ENCODE measurements around the gene POC1B. TPM values are rescaled to one million over a fixed set of nuclear protein-coding genes. Genes with fewer than 3 reads are reported as not detected.

Gene POC1B
- total RNA-seq, 1 experiment from 2014 or later, result 30.8 TPM

DNA sequence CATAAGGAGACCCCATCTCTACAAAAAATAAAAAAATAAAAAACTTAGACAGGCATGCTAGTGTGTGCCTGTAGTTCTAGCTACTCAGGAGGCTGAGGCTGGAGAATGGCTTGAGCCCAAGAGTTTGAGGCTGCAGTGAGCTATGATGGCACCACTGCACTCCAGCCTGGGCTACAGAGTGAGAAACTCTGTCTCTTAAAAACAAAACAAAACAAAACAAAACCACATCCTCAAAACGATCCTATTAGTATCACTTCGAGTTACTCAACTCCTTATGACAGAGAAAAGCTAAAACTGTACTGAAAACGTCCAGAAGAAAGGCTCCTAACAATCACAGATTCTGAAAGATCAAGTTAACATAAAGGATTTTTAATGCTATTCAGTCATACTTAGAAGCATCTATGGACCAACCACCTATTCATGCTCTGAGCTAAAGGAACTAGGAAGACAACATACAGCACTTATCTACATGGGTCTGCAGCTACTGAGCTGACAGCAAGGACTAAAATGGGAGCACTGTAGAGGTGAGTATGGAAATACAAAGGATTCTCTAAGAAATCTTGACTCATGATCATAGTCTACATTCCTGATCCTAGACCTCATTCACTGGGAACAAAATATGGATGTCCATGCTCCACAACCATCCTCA lies 98.2 kb downstream of the POC1B start:
- TF ChIP-seq CTCF (conservative IDR thresholded peaks at IDR 0.05; ENCODE audit: low read depth, low read length) (no peak), EZH2 (IDR thresholded peaks at IDR 0.05; ENCODE audit: borderline replicate concordance, low read depth, low read length, poor library complexity, severe bottlenecking) (no peak)
- H3K27me3 ChIP-seq (replicated peaks; ENCODE audit: insufficient read depth, low read depth, low read length, poor library complexity), result no peaks in the 10 kb centered on the region
- no peak overlapping the region for H3K27ac ChIP-seq (ENCODE audit: low read depth, low read length, poor library complexity, severe bottlenecking)
- peaks cover 7% of the 10 kb centered on the region for H3K36me3 ChIP-seq (ENCODE audit: insufficient read depth, low read length, poor library complexity, severe bottlenecking)
- ChIA-PET POLR2A (ENCODE audit: low non-redundant PET) (no interaction called here), CTCF (no interaction called here)
- BruUV-seq (replicated peaks), result no TSS peak
- peaks cover 4% of the 10 kb centered on the region for H3K4me1 ChIP-seq (ENCODE audit: insufficient read depth, low read length, poor library complexity, severe bottlenecking)
- H3K4me3 ChIP-seq (ENCODE audit: low read depth, low read length, poor library complexity, severe bottlenecking), result no peak overlapping the region
- DNase-seq (ENCODE audit: low spot score), result no peak
- intact Hi-C loops (cut with micrococcal nuclease; ENCODE audit: unreplicated experiment), result no loop called here
- H3K9me3 ChIP-seq (ENCODE audit: low read depth, low read length, poor library complexity, severe bottlenecking), result no peaks in the 10 kb centered on the region

- TF ChIP-seq EZH2 (IDR thresholded peaks at IDR 0.05; ENCODE audit: borderline replicate concordance, low read depth, low read length, poor library complexity, severe bottlenecking), result no peak
- TF ChIP-seq CTCF (conservative IDR thresholded peaks at IDR 0.05; ENCODE audit: low read depth, low read length), result no peak
- Histone ChIP-seq H3K4me1 (ENCODE audit: insufficient read depth, low read length, poor library complexity, severe bottlenecking) (peaks cover 4% of the 10 kb centered on the region), H3K4me3 (ENCODE audit: low read depth, low read length, poor library complexity, severe bottlenecking) (no peak overlapping the region), H3K27ac (ENCODE audit: low read depth, low read length, poor library complexity, severe bottlenecking) (no peak overlapping the region), H3K9me3 (ENCODE audit: low read depth, low read length, poor library complexity, severe bottlenecking) (no peaks in the 10 kb centered on the region), H3K36me3 (ENCODE audit: insufficient read depth, low read length, poor library complexity, severe bottlenecking) (peaks cover 7% of the 10 kb centered on the region), H3K27me3 (replicated peaks; ENCODE audit: insufficient read depth, low read depth, low read length, poor library complexity) (no peaks in the 10 kb centered on the region)
- intact Hi-C loops (cut with micrococcal nuclease; ENCODE audit: unreplicated experiment), result no loop called here
- DNase-seq (ENCODE audit: low spot score), result no peak
- ChIA-PET CTCF (no interaction called here), POLR2A (ENCODE audit: low non-redundant PET) (no interaction called here)
- no TSS peak for BruUV-seq (replicated peaks)
These were observed 101.0 kb downstream of the POC1B start for GRCh38 chr12:89424846-89425245.

- intact Hi-C loops (cut with micrococcal nuclease; ENCODE audit: unreplicated experiment), result no loop called here
- no TSS peak for BruUV-seq (replicated peaks)
- H3K4me3 ChIP-seq (ENCODE audit: low read depth, low read length, poor library complexity, severe bottlenecking), result no peak overlapping the region
- POLR2A ChIA-PET (ENCODE audit: low non-redundant PET), result no interaction called here
- H3K36me3 ChIP-seq (ENCODE audit: insufficient read depth, low read length, poor library complexity, severe bottlenecking), result peaks cover 7% of the 10 kb centered on the region
- no peak overlapping the region for H3K27ac ChIP-seq (ENCODE audit: low read depth, low read length, poor library complexity, severe bottlenecking)
- CTCF ChIA-PET, result no interaction called here
- no peaks in the 10 kb centered on the region for H3K9me3 ChIP-seq (ENCODE audit: low read depth, low read length, poor library complexity, severe bottlenecking)
- DNase-seq (ENCODE audit: low spot score), result no peak
- no peaks in the 10 kb centered on the region for H3K27me3 ChIP-seq (replicated peaks; ENCODE audit: insufficient read depth, low read depth, low read length, poor library complexity)
- H3K4me1 ChIP-seq (ENCODE audit: insufficient read depth, low read length, poor library complexity, severe bottlenecking), result peaks cover 4% of the 10 kb centered on the region
- TF ChIP-seq CTCF (conservative IDR thresholded peaks at IDR 0.05; ENCODE audit: low read depth, low read length) (no peak), EZH2 (IDR thresholded peaks at IDR 0.05; ENCODE audit: borderline replicate concordance, low read depth, low read length, poor library complexity, severe bottlenecking) (no peak)
These were observed 101.5 kb downstream of the POC1B start for GRCh38 chr12:89424389-89424788.

All from A673 (cell line).